Activated T-cell treated with anti-CD3 and anti-CD28 coated beads for 24 hours (primary cell): ENCODE data around the gene ADD3.
A peak's percentile ranks its signal among the peaks of the same experiment; 100 is the strongest.

Experiments used
- DNase-seq: peaks from one replicate; pipeline ENCODE4 v3.0.0-alpha.2; 2020; ENCODE audit warnings: low read depth

The ADD3 gene, protein sequence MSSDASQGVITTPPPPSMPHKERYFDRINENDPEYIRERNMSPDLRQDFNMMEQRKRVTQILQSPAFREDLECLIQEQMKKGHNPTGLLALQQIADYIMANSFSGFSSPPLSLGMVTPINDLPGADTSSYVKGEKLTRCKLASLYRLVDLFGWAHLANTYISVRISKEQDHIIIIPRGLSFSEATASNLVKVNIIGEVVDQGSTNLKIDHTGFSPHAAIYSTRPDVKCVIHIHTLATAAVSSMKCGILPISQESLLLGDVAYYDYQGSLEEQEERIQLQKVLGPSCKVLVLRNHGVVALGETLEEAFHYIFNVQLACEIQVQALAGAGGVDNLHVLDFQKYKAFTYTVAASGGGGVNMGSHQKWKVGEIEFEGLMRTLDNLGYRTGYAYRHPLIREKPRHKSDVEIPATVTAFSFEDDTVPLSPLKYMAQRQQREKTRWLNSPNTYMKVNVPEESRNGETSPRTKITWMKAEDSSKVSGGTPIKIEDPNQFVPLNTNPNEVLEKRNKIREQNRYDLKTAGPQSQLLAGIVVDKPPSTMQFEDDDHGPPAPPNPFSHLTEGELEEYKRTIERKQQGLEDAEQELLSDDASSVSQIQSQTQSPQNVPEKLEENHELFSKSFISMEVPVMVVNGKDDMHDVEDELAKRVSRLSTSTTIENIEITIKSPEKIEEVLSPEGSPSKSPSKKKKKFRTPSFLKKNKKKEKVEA

DNA sequence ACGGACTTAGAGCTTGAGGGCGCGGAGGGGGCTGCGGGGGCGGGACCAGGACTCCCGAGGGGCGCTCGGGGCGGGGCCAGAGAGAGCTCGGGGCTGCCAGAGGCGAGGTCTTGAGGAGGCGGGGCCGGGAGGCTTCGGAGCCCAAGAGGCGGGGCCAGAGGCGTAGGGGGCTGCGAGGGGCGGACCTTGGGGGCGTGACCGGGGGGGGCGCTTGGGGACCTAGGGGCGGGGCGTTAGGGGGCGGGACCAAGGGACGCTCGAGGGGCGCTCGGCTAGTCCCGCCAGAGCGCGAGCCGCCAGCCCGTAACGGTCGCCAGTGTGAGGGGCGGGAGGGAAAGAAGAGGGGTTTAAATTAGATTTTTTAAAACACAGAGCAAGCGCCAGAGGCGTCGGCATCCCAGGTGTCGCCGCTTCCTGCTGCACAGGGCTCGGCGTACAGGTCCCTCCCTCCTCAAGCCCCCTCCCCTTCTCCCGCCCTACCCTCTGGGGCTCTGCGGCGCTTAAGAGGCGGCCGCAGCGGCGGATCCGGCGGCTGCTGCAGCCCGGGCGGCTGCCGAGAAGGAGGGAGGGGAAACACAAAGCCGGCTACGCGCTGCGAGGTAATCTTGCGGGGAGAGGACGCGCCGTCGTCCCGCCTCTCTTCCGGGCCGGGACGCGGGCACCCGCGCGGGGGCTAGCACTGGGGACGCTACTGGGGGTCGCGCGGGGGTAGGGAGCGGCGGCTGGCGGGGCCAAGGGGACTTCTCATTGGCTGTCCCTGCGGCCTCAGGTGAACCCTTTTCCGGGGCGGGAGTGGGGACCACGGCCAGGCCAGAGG lies at the start of gene ADD3:
Gene ADD3, plus strand, starts transcription at position 284 of the 817 bp plus-strand sequence. CDS start 92,670 bp downstream, outside the sequence.
- DNase-seq, result peak; percentile 83

DNA sequence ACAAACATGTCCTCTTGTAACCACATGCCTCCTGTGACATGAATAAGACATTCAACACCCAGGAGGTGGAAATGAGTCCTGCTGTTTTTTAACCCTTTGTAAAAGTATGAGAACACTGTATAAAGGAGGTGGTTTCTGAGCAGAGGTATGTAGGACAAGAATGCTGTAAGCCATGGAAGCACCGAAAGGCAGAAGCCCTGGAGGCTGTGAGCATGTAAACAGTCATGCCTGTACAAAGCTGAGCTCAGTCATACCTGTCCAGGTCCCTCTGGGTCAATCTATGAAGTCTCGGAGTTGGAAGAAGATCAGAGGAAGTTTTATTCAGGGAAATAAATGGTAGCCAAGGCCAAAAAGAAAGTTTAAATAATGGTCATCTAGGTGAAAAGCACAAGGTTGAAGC lies 49.7 kb upstream of the ADD3 start:
- DNase-seq, result no peak

DNA sequence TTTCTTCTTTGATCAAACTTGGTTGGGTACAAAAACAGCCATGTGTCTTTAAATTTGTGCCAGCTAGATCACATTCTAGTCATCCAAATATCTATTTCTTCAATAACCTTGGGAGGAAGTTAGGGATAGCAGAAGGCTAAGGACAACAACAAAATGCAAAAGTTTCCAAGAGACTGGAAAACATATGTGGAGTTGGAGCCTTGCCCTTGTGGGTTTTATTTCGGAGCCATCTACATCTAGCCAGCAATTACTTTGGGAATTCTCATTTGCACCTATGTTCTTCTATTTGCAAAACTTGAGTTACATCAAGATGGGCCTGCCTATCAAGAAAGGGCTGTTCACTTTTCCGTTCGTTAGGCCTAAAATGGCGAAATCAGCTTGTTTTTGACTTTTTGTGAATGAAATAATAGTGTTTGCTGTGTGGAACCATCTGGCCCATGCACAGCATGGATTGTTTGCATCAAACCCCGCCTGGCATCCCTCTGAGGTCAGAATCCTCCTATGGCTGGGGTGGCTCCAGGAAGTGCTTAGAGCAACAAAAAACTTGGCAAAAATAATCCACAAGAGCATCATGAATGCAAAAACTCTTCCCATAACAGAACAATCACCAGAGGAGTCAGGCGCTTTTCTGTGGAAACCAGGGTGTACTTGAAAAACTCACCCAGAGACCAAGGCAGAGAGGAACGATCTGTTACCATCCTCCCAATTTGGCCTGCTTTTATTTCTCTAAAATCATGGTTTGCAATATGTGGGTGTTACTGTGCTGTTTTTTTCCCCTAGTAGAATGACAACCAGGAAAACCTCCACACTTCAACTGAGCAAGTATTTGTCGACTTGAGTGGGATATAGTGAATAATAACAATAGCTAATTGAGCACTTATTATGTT lies 48.3 kb upstream of the ADD3 start:
- DNase-seq, result no peak

DNA sequence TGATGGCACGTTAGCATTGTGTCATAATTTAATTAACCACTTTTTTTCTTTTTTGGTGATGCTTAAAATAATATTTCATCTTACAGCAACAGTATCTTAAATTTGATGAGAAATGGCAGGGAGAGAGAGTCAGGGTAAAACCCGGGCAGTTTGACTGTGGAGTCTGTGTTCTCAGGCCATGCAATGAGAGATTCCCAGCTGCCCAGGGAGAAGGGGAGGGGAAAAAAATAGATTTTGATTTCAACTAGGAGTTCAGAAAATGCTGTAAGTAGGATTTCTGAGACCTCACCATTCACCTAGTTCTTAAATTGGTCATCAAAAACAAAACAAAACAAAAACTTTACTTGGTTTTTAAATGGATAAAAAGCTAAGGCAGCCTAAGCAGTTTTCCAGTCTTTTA lies 47.1 kb upstream of the ADD3 start:
- no peak for DNase-seq

DNA sequence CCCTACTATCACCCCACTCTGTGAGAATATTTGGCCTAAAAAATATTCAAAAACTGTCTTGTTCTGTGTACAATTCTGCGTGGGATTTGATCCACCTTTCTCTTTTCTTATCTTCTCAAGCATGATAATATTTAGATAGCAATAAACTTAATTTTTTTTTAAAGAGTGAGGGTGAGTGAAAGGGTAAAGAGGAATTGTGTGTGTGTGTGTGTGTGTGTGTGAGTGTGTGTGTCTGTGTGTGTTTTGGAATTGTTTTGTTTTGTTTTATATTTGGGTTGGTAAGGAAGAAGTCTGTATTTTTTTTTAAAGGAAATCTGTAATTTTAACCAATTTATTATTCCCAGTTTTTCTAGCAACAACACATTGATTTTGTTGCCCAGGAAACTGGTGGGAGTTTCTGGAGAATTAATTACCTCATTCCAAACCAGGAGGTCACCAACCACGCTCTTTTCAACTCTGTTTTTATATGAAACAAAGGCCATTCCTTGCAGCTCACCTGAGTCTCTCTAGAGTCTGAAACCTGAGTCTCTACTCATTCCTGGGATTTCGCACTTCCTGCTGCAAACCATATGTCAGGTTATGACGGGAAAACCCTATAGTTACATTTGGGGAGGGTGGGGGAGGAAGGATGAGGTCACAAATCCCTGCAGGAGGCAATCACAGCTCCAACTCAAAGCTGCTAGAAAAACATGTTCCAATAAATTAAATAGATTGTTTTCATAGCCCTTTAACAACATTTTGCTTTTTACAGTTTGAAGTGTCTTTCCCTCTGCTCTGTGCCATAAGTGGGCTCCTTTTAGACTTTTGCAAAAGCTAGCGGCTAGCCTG lies 46.4 kb upstream of the ADD3 start:
- DNase-seq, result no peak

DNA sequence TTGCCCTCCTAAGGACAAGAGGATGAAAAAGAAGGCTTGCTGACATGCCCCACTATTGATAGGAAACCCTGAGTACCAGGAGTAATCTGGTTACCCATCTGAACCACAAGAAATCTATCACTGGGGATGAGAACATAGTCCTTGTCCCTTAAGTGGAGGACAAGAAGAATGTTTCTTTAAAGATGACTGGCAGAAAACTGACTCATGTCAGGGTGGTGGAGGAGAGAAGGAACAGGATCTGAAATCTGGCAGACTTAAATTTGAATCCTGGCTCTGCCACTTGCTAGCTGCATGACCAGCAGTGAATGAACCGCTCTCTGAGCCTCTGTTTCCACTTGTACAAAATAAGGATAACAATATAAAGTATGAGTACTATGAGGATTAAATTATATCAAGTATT lies 45.5 kb upstream of the ADD3 start:
- no peak for DNase-seq

DNA sequence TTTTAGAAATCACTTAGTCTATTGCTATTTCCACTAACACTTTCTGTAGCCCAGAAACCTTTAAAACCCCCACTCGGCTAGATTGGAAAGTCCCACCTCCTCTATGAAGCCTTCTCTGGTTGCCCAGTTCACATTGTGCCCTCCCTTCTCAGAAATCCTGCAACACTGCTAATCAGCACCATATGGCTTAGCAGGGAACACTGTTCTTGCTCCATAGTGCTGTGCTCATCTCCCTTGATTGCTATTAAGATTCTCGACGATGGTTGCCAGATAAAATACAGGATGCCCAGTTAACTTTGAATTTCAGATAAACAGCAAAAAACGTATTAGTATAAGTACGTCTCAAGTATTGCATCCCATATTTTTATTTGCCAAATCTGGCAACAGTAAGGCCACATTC lies 44.3 kb upstream of the ADD3 start:
- DNase-seq, result no peak

DNA sequence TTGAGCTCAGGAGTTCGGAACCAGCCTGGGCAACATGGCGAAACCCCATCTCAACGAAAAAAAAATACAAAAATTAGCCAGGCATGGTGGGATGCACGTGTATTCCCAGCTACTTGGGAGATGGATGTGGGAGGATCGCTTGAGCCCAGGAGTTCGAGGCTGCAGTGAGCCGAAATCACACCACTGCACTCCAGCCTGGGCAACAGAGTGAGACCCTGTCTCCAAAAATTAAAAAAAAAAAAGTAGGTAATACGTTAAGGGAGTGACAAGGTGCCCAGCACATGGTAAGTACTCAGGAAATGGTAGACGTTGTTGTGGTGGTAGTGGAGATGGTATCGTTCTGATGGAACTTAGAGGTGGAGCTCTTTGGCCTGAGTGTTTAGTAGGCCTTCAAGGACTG lies 43.5 kb upstream of the ADD3 start:
- no peak for DNase-seq

DNA sequence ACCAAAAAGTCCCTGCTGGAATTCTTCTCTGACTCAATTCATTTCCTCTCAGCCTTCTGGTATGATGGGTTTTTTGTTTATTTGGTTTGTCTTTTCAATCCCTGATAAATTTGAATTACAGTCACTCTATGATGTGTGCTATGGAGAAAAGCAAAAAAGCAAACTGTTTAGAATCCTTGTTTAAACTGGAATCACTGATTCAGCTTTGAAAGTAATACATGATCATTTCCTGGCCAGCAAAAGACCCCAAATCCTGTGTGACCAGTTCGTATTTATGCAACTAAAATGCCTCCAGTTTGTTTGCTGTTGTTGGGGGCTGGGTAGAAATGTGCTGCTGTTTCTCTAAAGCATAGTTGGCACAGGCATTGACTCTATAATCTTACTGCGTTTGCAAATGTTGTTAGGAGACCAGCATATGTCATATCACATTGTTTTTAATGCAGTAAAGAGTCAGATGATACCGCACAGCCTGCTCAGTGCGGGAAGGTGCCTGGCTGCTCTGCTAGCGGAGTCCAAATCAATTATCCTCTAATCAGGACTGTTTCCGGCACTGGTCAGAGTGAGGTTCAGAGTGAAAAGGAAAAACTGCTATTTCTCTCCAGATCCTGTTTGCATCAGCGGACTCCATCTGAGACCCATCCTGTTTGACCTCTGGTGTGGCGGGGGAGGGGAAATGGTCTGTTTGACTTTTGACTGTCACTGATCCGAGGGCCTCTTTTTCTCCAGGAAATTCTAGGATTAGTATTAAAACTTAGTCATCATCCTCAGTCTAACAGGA lies 40.6 kb upstream of the ADD3 start:
- no peak for DNase-seq

DNA sequence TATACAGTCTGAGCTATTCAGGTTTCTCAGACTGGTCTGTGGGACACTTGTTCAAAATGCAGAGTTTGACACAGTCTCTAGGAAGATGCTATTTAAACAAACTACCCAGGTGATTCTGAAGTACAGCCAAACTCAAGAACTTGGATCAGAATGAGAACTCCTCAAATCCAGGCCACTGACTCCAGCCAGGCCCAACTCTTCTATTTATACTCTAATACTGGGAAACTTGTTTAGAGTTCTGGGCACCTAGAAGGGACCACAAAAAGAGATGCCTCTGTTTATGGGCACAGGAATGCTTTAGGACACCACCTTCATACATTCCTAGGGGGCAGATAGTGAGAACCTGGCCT lies 40.1 kb upstream of the ADD3 start:
- DNase-seq, result no peak

DNA sequence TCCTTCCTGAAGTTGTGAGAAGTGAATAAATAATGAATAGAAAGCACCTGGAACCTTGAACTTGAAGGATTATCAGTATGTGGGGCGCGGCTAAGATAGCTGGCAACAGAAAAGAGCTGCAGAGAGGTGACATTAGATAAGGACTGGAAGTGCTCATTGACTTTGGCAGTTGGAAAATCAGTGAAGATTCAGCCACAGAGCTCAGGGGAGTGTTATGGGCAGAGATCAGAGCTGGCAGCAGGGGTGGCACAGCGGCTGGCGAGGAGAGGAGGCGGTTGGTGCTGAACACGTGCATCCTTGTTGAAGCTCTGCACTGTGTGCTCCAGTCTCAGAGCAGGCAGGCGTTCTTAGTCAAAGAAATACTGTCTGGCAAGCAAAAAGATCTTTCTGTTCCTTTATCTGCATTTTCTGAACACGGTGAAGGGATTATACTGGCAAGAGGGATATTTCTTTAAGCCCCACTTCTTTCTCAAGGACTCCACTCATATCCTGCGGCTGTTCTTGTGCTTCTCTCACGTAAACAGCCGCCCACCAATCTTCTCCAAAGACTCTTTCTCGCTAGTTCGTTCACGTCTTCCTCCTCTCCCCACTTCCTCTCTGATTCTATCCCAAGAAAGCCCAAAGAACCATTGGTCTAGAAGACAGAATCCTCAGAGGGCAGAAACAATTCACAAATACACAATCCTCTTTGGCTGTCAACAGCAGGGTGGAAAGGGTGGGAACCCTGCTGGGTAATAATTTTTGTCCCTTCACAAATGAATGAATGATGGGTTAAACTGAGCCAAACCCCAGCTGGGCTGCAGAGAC lies 38.6 kb upstream of the ADD3 start:
- DNase-seq, result no peak

DNA sequence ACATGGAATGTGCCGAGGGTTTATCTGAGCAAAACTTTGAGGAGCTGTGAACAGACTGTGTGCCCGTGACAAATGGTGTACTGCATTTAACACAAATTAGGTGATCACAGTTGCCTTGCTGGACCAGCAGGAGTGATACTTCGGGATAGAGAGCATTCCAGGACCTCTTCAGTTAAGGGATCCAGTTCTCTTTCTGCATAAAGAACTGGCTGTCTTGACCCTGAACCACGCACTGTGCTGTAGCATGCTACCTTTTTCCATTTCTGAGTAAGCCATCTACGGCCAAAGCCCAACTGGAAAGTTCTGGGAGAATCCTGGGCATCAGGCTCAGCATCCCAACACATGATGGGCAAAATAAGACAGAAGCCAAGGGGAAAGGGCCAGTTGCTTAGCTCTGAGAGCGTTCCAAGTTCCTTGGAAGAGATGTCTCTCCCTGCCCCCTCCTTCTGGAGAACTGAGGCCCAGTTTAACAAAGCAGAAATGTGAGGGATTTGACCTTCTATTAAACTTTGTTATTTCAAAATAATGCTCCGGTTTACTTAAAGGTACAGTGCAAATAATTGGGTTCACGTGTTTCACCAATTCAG lies 37.9 kb upstream of the ADD3 start:
- DNase-seq, result no peak

DNA sequence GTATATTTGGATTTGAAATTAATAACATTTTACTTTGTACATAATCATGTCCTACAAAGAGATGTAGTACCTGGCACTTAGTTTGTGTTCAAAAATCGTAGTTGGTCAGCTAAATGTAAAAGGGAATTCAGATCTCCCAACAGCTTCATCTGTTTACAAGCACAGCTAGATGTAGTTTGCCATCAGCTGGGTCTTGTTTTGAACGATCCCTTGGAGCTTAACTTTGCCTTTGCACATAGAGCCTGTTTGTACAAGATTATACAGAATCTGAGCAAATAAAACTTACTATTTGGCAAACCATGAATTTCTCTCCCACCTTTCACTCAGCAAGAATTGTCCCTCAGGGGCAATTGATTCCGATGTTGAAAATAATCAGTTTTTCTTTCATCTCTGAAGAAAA lies 36.1 kb upstream of the ADD3 start:
- DNase-seq, result no peak

DNA sequence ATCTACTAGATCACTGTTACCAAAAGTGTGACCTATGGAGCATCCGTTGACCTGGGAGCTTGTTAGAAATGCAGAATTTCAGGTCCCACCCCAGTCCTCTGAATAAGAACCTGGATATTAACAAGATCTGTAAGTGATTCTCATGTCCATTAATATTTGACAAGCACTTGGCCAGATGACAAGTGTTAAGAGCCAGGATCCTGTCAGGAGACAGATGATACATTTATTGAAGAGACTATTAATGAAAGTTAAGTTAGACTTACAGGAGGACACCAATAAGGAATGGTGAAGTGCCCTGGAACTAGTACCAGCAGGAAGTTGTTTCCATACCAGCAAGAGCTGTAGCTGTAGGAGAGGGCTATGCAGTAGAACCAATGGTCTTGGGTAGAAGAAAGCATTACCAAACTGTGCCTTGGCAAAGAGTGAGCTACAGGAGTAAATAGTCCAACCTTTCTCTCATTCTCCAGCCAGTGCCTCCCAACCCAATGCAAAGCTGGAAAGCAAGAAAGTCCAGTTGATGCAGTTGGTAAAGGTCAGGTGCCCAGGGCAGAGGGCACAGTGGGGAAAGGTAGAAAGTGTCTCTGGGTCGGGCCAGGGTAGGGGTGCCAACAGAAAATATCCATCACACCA lies 35.3 kb upstream of the ADD3 start:
- DNase-seq, result no peak

DNA sequence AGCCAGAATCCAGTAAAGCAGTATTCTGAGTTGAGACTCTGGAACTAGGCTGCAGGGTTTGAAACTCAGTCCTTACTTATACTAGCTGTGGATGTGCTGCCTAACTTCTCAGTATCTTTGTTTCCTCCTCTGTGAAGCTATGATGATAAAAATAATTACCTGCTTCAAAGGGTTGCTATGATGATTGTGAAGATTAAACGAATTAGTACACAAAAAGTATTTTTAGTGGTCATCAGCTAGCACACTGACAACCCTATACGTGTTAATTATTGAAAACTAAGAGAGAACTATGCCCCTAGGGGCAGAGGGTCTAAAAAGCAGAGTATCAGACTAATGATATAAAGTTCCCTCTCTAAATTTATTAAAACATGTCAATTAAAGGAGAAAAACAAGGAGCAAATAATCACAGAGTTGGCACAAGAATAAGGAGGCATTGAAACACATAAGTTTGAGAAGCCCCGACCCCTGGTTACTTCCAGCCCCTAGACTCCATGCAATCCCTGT lies 34.4 kb upstream of the ADD3 start:
- DNase-seq, result no peak

DNA sequence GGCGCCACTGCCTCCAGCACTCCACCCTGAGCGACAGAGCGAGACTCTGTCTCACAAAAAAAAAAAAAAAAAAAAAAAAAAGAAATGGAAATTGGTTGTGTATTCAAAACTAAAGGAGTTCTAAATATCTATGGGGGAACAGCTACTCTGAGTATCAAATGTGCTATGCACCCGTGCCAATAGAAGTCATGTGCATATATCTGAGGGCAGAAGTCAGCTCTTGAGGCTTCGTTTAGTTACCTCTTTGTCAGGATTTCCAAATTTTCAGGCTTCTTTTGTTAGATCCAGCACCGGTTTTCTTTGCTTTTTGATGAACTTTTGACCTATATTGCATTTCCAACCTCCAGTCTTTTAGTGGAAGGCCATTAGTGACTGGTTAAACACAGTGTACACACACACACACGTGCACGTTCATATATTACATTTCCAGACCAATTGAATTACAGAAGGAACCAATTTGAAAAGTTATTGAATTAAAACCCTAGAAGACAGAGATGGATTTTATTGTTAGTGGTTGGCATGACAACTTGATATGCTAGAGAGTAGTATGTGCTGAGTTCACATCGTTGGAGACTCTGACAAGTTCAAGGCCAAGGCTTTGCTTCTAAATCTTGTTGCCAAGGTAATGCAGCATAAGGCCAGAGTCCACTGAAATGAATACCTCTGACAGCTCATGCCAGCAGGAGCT lies 33.1 kb upstream of the ADD3 start:
- no peak for DNase-seq
